Natural killer cell (primary cell): ENCODE results near the gene GSS. TPM values are rescaled to one million over a fixed set of nuclear protein-coding genes. Genes with fewer than 3 reads are reported as not detected.

Experiments
- ATAC-seq, 3 donors: fragments of 150-1000 bp in 2 of 3; fragments of 200-7000 bp in 1 of 3; cut with Tn5 transposase; 1 replicate in 1 of 3; 2 replicates in 2 of 3; pipeline ENCODE4 v1.10.0; 2021; ENCODE audit warnings: mild to moderate bottlenecking in 2 of 3, moderate library complexity in 2 of 3
- DNase-seq, 2 donors: peaks; one replicate each; pipeline versions ENCODE4 v3.0.0 to v3.0.0-alpha.2; 2013 to 2021; ENCODE audit warnings: mixed read lengths in 1 of 2
- H3K27ac ChIP-seq: one replicate; pipeline ENCODE4 v1.5.1; 2013; ENCODE audit warnings: mild to moderate bottlenecking, low read length
- H3K27me3 ChIP-seq: one replicate; pipeline ENCODE4 v1.6.1; 2013; ENCODE audit warnings: low read length; ENCODE audit not compliant: control insufficient read depth, insufficient read depth
- H3K36me3 ChIP-seq: one replicate; pipeline ENCODE4 v1.6.1; 2013; ENCODE audit warnings: low read length; ENCODE audit not compliant: control insufficient read depth, insufficient read depth
- H3K4me1 ChIP-seq: one replicate; pipeline ENCODE4 v1.6.1; 2013; ENCODE audit warnings: low read length; ENCODE audit not compliant: control insufficient read depth, insufficient read depth
- H3K4me3 ChIP-seq: one replicate; pipeline ENCODE4 v1.5.1; 2013; ENCODE audit warnings: low read length
- H3K9me3 ChIP-seq: one replicate; pipeline ENCODE4 v1.6.1; 2013; ENCODE audit warnings: low read length; ENCODE audit not compliant: control insufficient read depth, insufficient read depth
- H3K27ac Mint-ChIP-seq, 2 donors: one replicate each; pipeline ENCODE4 v1.8.0; 2022; ENCODE audit warnings: mild to moderate bottlenecking in 2 of 2, mixed read lengths in 2 of 2, moderate library complexity in 1 of 2
- H3K27me3 Mint-ChIP-seq, 2 donors: one replicate each; pipeline ENCODE4 v1.8.0; 2022; ENCODE audit warnings: low read depth in 2 of 2, mixed read lengths in 2 of 2
- H3K36me3 Mint-ChIP-seq: one replicate; pipeline ENCODE4 v1.8.0; 2022; ENCODE audit warnings: mixed read lengths
- H3K4me1 Mint-ChIP-seq, 2 donors: one replicate each; pipeline ENCODE4 v1.8.0; 2022; ENCODE audit warnings: mixed read lengths in 2 of 2
- H3K4me3 Mint-ChIP-seq: one replicate; pipeline ENCODE4 v1.8.0; 2022; ENCODE audit warnings: mild to moderate bottlenecking, moderate library complexity, mixed read lengths
- H3K9me3 Mint-ChIP-seq, 2 donors: one replicate each; pipeline ENCODE4 v1.8.0; 2022; ENCODE audit warnings: mixed read lengths in 2 of 2
- WGBS: methylation state at CpG from one replicate; pipeline ENCODE4 v1.1.7; 2013; ENCODE audit warnings: missing lambda C conversion rate; ENCODE audit not compliant: insufficient coverage; 5-methylcytosine and 5-hydroxymethylcytosine counted together
- intact Hi-C: fragments of 100-400 bp; cut with micrococcal nuclease; formaldehyde crosslinking; loops from one replicate; pipeline ENCODE4 v1.14.2; 2022
- total RNA-seq, 4 donors: library from RNA; stranded (reverse); fragments of 120-200 nt in 1 of 4; gene quantifications; one replicate each; pipeline versions ENCODE4 v1.2.3 to v1.2.4, GENCODE V29; 2013 to 2022
- TF ChIP-seq, protein P1 (sequence below): fragments of 200-600 bp; IDR thresholded peaks from one replicate; pipeline ENCODE4 v1.8.0; 2022; ENCODE audit warnings: antibody characterized with exemption

Gene GSS
- total RNA-seq, 3 donors from 2014 or later (not counting 1 experiment from before 2014, with no cell fraction given) = 27.4 to 35.4 (median 30.3) TPM

DNA sequence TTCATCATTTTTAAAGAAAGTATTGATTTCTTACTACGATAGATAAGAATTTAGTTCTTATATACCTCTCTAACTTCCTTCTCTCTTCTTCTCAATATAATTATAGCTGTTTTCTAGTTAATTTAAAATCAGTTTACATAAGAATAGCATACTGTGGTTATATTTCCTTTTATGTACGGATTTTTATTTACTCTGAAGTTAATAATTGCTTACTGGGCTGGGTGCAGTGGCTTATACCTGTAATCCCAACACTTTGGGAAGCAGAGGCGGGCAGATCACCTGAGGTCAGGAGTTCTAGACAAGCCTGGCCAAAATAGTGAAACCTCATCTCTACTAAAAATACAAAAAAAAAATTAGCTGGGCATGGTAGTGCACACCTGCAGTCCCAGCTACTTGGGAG lies 69.5 kb downstream of the GSS start:
- no peak overlapping the region for H3K27ac ChIP-seq

DNA sequence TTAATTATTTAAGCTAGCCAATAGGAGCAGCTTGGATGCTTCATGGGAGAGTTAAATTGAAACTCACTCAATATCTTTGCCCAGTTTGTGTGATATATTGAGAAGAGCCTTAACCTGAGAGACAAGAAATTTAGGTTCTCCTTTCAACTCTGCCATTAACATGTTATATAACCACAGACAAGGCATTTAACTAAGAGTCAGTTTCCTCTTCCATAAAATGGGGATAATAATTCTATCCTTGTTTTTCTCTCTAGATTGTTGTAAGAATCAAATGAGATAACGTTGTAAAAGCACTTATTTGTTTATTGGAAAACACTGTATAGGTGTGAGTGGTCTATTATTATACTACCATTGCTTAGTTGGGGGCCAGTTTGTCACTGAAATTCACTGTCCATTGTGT lies 71.3 kb downstream of the GSS start:
- 100% methylated on average over 1 of the region's 1 CpG for WGBS
- H3K4me1 ChIP-seq = no peaks in the 10 kb centered on the region
- H3K9me3 ChIP-seq = no peaks in the 10 kb centered on the region
- TF ChIP-seq, protein P1, sequence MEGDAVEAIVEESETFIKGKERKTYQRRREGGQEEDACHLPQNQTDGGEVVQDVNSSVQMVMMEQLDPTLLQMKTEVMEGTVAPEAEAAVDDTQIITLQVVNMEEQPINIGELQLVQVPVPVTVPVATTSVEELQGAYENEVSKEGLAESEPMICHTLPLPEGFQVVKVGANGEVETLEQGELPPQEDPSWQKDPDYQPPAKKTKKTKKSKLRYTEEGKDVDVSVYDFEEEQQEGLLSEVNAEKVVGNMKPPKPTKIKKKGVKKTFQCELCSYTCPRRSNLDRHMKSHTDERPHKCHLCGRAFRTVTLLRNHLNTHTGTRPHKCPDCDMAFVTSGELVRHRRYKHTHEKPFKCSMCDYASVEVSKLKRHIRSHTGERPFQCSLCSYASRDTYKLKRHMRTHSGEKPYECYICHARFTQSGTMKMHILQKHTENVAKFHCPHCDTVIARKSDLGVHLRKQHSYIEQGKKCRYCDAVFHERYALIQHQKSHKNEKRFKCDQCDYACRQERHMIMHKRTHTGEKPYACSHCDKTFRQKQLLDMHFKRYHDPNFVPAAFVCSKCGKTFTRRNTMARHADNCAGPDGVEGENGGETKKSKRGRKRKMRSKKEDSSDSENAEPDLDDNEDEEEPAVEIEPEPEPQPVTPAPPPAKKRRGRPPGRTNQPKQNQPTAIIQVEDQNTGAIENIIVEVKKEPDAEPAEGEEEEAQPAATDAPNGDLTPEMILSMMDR = no peak
- intact Hi-C loops = no loop called here
- Mint-ChIP-seq H3K4me3 (no peak overlapping the region), H3K4me1 (no peaks in the 10 kb centered on the region), H3K27me3 (peaks cover 11 to 13% of the 10 kb centered on the region in 2 donors), H3K36me3 (no peaks in the 10 kb centered on the region), H3K27ac (no peak overlapping the region), H3K9me3 (no peaks in the 10 kb centered on the region)
- H3K4me3 ChIP-seq = no peak overlapping the region
- DNase-seq (no peak), ATAC-seq (no peak)
- H3K27me3 ChIP-seq = no peaks in the 10 kb centered on the region
- H3K27ac ChIP-seq = no peak overlapping the region
- H3K36me3 ChIP-seq = no peaks in the 10 kb centered on the region

More for the DNA sequence above, 69.5 kb downstream of the GSS start:
- intact Hi-C loops = no loop called here
- H3K4me1 ChIP-seq = no peaks in the 10 kb centered on the region
- no peaks in the 10 kb centered on the region for H3K27me3 ChIP-seq
- Mint-ChIP-seq H3K4me1 (no peaks in the 10 kb centered on the region), H3K4me3 (no peak overlapping the region), H3K36me3 (no peaks in the 10 kb centered on the region), H3K27me3 (peaks cover 13 to 16% of the 10 kb centered on the region in 2 donors), H3K27ac (no peak overlapping the region), H3K9me3 (no peaks in the 10 kb centered on the region)
- DNase-seq (no peak), ATAC-seq (no peak)
- 88% methylated on average over 2 of the region's 3 CpGs for WGBS
- TF ChIP-seq, protein P1 = no peak
- no peaks in the 10 kb centered on the region for H3K9me3 ChIP-seq
- no peaks in the 10 kb centered on the region for H3K36me3 ChIP-seq
- no peak overlapping the region for H3K4me3 ChIP-seq

DNA sequence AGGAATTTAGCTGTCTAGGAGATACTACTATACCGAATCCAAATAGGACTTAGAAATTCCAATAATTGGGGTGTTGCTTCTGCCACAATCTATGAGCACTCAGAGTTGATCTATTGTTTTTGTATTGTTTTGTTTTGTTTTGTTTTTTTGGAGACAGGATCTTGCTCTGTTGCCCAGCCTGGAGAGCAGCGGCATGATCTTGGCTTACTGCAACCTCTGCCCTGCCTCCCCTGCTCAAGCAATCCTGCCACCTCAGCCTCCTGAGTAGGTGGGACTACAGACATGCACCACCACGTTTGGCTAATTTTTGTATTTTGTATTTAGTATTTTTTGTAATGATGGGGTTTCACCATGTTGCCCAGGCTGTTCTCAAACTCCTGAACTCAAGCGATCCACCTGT lies 71.8 kb downstream of the GSS start:
- intact Hi-C loops = no loop called here
- ATAC-seq (no peak), DNase-seq (no peak)
- 91% methylated on average over 4 of the region's 4 CpGs for WGBS
- no peak overlapping the region for H3K27ac Mint-ChIP-seq
- H3K4me1 Mint-ChIP-seq = no peaks in the 10 kb centered on the region
- Histone ChIP-seq H3K36me3 (no peaks in the 10 kb centered on the region), H3K27ac (no peak overlapping the region), H3K4me3 (no peak overlapping the region), H3K4me1 (no peaks in the 10 kb centered on the region), H3K27me3 (no peaks in the 10 kb centered on the region), H3K9me3 (no peaks in the 10 kb centered on the region)
- H3K27me3 Mint-ChIP-seq = peaks cover 13% of the 10 kb centered on the region in 2 donors
- H3K36me3 Mint-ChIP-seq = no peaks in the 10 kb centered on the region
- TF ChIP-seq, protein P1 = no peak
- H3K4me3 Mint-ChIP-seq = no peak overlapping the region
- no peaks in the 10 kb centered on the region for H3K9me3 Mint-ChIP-seq

DNA sequence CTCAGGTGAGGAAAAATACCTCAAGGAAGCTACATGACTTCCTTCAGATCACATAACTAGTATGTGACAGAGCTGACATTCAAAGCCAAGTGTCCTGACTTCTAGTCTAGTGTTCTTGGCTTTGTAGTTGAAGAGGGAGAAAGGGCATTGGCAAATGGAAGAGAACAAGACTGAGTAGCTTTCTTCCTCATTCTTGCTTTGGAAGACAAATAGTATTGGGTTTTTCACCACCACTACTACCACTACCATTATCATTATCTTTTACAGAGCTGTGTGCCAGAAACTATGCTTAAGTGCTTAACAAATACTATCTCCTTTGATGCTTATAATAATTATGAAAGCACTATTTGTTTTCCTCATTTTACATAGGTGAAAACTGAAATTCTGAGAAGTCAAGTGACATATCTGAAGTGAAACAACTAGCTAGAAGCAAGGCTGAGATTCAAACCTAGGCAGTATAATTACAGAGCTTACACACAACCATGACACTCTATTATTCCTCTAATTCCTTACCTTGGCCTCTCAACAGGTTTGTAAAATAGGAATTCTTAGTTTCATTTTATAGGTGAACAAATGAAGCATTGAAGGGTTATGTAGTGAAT lies 72.4 kb downstream of the GSS start:
- H3K27ac ChIP-seq = no peak overlapping the region
- TF ChIP-seq, protein P1 = no peak
- no peaks in the 10 kb centered on the region for H3K4me1 Mint-ChIP-seq
- H3K27ac Mint-ChIP-seq = no peak overlapping the region
- H3K4me3 Mint-ChIP-seq = no peak overlapping the region
- no peak overlapping the region for H3K4me3 ChIP-seq
- H3K27me3 Mint-ChIP-seq = peaks cover 7 to 9% of the 10 kb centered on the region in 2 donors
- DNase-seq = no peak
- H3K36me3 ChIP-seq = no peaks in the 10 kb centered on the region
- H3K9me3 ChIP-seq = no peaks in the 10 kb centered on the region
- intact Hi-C loops = no loop called here
- ATAC-seq = no peak
- no peaks in the 10 kb centered on the region for H3K4me1 ChIP-seq
- H3K36me3 Mint-ChIP-seq = no peaks in the 10 kb centered on the region
- no peaks in the 10 kb centered on the region for H3K9me3 Mint-ChIP-seq
- no peaks in the 10 kb centered on the region for H3K27me3 ChIP-seq
